Breast epithelium (tissue), 3 donors: Measurements from ENCODE around the gene FSIP1.

Source experiments
- CTCF ChIP-seq, 3 donors: fragments of 450-650 bp; IDR thresholded peaks; one replicate each; pipeline ENCODE4 v1.5.1; 2016 to 2017; ENCODE audit warnings: antibody characterized with exemption in 3 of 3, mild to moderate bottlenecking in 3 of 3, moderate library complexity in 3 of 3
- POLR2A ChIP-seq: fragments of 450-650 bp; IDR thresholded peaks from one replicate; pipeline ENCODE4 v1.6.1; 2016; ENCODE audit warnings: antibody characterized with exemption, mild to moderate bottlenecking, moderate library complexity
- POLR2AphosphoS5 ChIP-seq, 3 donors: sonication (generic); formaldehyde crosslinking; IDR thresholded peaks; one replicate each; pipeline ENCODE4 v1.6.1; 2017; ENCODE audit warnings: antibody characterized with exemption in 3 of 3

DNA sequence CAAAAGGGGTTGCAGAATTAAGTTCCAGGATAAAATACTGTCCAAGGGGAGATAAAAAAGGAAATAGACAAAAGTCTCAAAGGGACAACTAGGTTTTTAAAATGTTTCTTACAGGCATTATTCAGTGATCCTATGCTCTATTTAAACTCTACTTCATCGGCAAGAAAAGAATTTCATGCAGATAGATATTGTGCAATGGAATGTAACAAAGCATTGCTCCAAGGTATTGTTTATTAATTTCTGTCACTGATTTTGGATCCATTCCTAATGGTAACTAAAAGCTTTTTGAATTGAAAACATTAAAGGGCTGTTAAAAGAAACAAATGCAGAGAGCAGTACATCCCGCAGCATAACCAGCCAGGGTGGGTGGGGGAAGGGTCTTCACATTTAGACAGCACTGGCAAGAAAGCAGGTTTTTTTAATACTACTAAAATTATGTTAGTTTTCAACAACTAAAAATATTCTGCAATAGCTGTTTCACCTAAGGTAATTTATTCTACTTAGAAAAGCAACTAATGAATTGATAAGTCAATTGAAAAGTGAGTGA, 118.9 kb downstream of the FSIP1 start:
- no peak for TF ChIP-seq CTCF (IDR thresholded peaks at IDR 0.05)
- no peak for TF ChIP-seq POLR2AphosphoS5 (IDR thresholded peaks at IDR 0.05)
- no peak for TF ChIP-seq POLR2A
